Endothelial cell (in vitro differentiated cells): Measurements from ENCODE around the gene NDC1. TPM values are rescaled to one million over a fixed set of nuclear protein-coding genes. Genes with fewer than 3 reads are reported as not detected.
A peak's percentile ranks its signal among the peaks of the same experiment; 100 is the strongest.

ENCODE experiments used
- DNase-seq: peaks from one replicate; pipeline ENCODE4 v3.0.0; 2021; ENCODE audit warnings: low spot score
- H3K27ac Mint-ChIP-seq: one replicate; pipeline ENCODE4 v1.8.0; 2021; ENCODE audit warnings: mixed read lengths, inconsistent platforms; ENCODE audit not compliant: unreplicated experiment
- H3K27me3 Mint-ChIP-seq: one replicate; pipeline ENCODE4 v1.8.0; 2021; ENCODE audit warnings: mild to moderate bottlenecking, moderate library complexity, mixed read lengths, inconsistent platforms; ENCODE audit not compliant: unreplicated experiment
- H3K36me3 Mint-ChIP-seq: one replicate; pipeline ENCODE4 v1.8.0; 2021; ENCODE audit warnings: mild to moderate bottlenecking, low read depth, mixed read lengths, inconsistent platforms; ENCODE audit not compliant: unreplicated experiment
- H3K4me1 Mint-ChIP-seq: one replicate; pipeline ENCODE4 v1.8.0; 2021; ENCODE audit warnings: mild to moderate bottlenecking, mixed read lengths, inconsistent platforms; ENCODE audit not compliant: unreplicated experiment
- H3K4me3 Mint-ChIP-seq: one replicate; pipeline ENCODE4 v1.8.0; 2021; ENCODE audit warnings: mild to moderate bottlenecking, mixed read lengths, inconsistent platforms; ENCODE audit not compliant: unreplicated experiment
- H3K9me3 Mint-ChIP-seq: one replicate; pipeline ENCODE4 v1.8.0; 2021; ENCODE audit warnings: mixed read lengths, inconsistent platforms; ENCODE audit not compliant: unreplicated experiment
- total RNA-seq: library from RNA; stranded (reverse); fragmentation: NEBNext Ultra II Directional; extraction: Animal tissue kit (Norgen Biotek cat#: 25700); gene quantifications from one replicate; pipeline ENCODE4 v1.2.1, GENCODE V29; 2021; ENCODE audit not compliant: unreplicated experiment
- TF ChIP-seq, protein P1 (sequence below): fragments of 200-600 bp; sonication (generic); IDR thresholded peaks from one replicate; pipeline ENCODE4 v1.5.0; 2021; ENCODE audit warnings: antibody characterized with exemption; ENCODE audit not compliant: unreplicated experiment

NDC1 gene
- total RNA-seq, 1 donor from 2014 or later = 13.3 TPM

DNA sequence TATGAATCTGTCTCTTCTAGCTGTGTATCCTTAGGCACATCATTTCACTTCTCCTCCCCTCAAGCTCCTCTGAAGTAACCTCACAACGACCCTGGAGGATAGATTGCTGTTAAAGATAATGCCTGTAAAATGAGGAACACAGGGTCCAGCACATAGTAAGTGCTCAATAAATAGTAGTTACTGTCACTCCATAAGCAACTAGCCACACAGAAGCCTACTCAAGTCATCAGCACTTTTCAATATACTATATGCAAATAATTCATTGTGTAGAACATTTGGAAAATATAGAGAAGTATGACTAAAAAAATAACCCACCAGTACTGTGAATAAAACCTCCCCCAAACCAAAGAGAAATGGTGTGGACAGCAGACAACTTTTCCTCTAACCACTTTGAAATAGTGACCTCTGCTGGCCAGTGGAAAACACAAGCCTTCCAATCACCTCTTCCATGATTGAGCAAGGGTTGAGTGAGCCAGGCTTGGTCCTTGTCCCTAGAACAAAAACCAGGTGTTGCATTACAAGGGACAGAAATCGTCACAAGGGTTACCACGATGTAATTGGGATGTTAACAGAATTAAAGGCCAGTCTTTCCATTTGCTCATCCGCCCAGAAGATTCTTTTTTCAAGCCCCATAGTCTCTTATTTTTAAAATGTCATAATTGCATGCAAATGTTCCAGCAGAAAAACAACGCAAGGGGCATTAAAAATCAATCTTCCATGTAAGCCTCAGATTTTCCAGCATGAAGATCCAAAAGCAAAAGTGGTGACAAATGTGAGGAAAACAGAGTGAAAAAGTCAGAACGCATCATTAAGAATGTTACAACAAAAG lies 83.4 kb downstream of the NDC1 start:
- Mint-ChIP-seq H3K27ac (no peak overlapping the region), H3K4me3 (no peak overlapping the region), H3K27me3 (peaks cover 4% of the 10 kb centered on the region), H3K9me3 (no peaks in the 10 kb centered on the region), H3K4me1 (no peaks in the 10 kb centered on the region), H3K36me3 (no peaks in the 10 kb centered on the region)
- DNase-seq = peak; percentile 39
- TF ChIP-seq, protein P1, sequence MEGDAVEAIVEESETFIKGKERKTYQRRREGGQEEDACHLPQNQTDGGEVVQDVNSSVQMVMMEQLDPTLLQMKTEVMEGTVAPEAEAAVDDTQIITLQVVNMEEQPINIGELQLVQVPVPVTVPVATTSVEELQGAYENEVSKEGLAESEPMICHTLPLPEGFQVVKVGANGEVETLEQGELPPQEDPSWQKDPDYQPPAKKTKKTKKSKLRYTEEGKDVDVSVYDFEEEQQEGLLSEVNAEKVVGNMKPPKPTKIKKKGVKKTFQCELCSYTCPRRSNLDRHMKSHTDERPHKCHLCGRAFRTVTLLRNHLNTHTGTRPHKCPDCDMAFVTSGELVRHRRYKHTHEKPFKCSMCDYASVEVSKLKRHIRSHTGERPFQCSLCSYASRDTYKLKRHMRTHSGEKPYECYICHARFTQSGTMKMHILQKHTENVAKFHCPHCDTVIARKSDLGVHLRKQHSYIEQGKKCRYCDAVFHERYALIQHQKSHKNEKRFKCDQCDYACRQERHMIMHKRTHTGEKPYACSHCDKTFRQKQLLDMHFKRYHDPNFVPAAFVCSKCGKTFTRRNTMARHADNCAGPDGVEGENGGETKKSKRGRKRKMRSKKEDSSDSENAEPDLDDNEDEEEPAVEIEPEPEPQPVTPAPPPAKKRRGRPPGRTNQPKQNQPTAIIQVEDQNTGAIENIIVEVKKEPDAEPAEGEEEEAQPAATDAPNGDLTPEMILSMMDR = peak; percentile 61

DNA sequence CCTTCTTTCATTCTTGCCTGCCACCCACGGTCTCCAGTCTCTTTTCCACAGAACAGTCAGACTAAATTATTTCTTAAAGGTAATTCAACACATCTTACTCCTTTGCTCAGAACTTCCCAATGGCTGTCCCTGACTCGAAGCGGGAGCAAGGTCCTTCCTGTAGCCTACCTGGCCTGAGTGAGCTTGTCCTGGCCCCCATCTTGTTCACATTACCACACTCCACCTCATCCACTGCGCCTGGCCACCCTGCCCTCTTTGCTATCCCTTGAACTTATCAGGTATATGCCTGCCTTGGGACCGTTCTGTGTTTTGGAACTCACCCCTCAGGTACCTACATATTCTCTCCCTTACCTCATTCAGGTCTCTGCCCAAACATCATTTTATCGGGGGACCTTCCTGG lies 85.8 kb downstream of the NDC1 start:
- Mint-ChIP-seq H3K27me3 (peaks cover 4% of the 10 kb centered on the region), H3K27ac (no peak overlapping the region), H3K4me3 (no peak overlapping the region), H3K4me1 (no peaks in the 10 kb centered on the region), H3K9me3 (no peaks in the 10 kb centered on the region), H3K36me3 (no peaks in the 10 kb centered on the region)
- TF ChIP-seq, protein P1 = no peak
- no peak for DNase-seq

DNA sequence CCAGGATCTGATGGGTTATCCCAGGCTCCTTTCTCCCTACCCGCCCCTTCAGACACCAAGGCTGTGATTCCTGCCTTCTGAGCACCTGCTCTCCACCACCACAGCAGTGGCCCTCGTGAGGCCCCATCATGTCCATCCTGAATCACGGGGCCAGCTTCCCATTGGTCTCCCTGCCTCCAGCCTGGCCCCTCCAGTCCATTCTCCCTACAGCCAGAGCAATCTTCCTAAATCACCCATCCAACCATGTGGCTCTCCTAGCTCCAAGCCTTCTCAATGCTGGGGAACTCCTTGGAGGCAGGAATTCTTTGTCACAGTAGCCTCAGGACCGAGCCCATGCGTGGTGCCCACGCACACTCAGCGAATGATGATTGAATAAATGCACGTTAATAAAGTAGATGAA lies 90.3 kb downstream of the NDC1 start:
- DNase-seq = no peak
- Mint-ChIP-seq H3K9me3 (no peaks in the 10 kb centered on the region), H3K27me3 (peaks cover 6% of the 10 kb centered on the region), H3K27ac (no peak overlapping the region), H3K36me3 (no peaks in the 10 kb centered on the region), H3K4me1 (no peaks in the 10 kb centered on the region), H3K4me3 (no peak overlapping the region)
- TF ChIP-seq, protein P1 = no peak

DNA sequence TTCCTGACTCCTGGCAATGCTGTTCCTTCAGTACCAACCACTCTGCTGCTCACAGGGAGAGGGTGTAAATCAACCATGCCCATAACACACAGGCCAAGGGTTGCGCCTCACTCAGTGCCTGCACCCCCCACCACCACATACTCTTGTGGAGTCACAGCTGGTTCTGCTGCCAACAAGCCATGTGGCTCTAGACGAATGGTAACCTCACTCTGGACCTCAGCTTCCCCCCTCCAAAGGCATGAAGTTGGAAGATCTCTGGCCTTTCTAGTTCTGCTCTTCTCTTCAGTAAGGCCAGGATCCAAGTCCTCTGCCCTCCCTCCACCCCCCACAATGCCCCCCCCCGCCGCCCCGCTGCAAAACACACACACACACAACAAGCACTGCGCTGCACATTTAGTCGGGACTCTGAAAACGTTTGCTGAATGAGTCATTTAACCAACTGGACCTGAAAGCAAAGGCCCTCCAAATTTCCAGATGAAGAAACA lies 97.4 kb downstream of the NDC1 start:
- Mint-ChIP-seq H3K36me3 (no peaks in the 10 kb centered on the region), H3K27me3 (peaks cover 9% of the 10 kb centered on the region), H3K9me3 (no peaks in the 10 kb centered on the region), H3K4me3 (no peak overlapping the region), H3K4me1 (no peaks in the 10 kb centered on the region), H3K27ac (no peak overlapping the region)
- TF ChIP-seq, protein P1 = no peak
- no peak for DNase-seq

DNA sequence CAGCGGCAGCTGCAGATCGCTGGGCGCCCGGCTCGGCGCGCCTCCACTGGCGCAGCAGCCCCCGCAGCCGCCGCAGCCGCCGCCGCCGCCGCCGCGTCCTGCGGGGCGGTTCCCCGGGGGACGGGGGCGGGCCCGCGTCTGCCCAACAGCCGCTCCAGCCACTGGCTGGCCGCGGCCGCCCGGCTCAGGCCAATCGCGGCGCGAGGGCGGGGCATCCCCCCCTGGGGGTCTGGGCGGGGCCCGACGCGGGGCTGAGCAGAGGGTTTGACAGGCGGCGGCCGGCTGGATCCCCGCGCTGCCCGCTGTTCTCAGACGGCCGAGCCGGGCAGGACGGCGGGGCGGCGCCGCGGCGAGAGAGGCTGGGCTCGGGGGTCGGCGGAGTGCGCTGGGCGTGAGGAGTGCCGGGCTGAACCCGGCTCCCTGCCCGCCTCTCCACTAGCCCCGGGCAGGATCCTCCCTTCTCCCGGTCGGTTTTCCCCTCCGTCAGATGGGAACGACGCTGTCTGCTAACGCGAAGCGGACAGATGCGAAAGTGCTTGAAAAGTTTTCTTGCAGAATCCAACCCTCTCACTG lies 98.9 kb downstream of the NDC1 start, which contains the start of gene GLIS1:
Gene GLIS1, minus strand, starts transcription at position 56 of the 573 bp plus-strand sequence. CDS start 1,100 bp downstream, outside the sequence.
- H3K36me3 Mint-ChIP-seq = no peaks in the 10 kb centered on the region
- H3K27me3 Mint-ChIP-seq = peaks cover 7% of the 10 kb centered on the region
- no peaks in the 10 kb centered on the region for H3K9me3 Mint-ChIP-seq
- no peaks in the 10 kb centered on the region for H3K4me1 Mint-ChIP-seq
- DNase-seq = peak; percentile 91
- no peak within 1 kb of the TSS for H3K27ac Mint-ChIP-seq
- TF ChIP-seq, protein P1 = no peak
- H3K4me3 Mint-ChIP-seq = peak within 1 kb of the TSS; percentile 79
